D721Med (cell line): ENCODE results near the gene PXN.

ENCODE experiments used
- DNase-seq: peaks from one replicate; pipeline ENCODE4 v3.0.0; 2011; ENCODE audit warnings: low spot score; ENCODE audit not compliant: insufficient read length
- FAIRE-seq: peaks from 2 replicates; lab custom pipeline; 2011; peaks lifted over from hg19 to GRCh38; lab: Jason Lieb, UNC
- CTCF ChIP-seq: IDR thresholded peaks from 2 replicates; pipeline ENCODE4 v1.5.1; 2012; ENCODE audit warnings: mild to moderate bottlenecking, control low read depth; ENCODE audit not compliant: insufficient read depth; ENCODE audit errors: missing control alignments

Gene PXN

GRCh38 chr12:120230326-120230973 lies 35.1 kb downstream of the PXN start:
- TF ChIP-seq CTCF, result no peak
- DNase-seq, result no peak
- no peak for FAIRE-seq

- FAIRE-seq (no peak), DNase-seq (no peak)
- no peak for TF ChIP-seq CTCF
Measured at GRCh38 chr12:120229487-120230325, 35.8 kb downstream of the PXN start.

GRCh38 chr12:120229071-120229486 lies 36.5 kb downstream of the PXN start:
- DNase-seq, result no peak
- FAIRE-seq, result no peak
- no peak for TF ChIP-seq CTCF

- TF ChIP-seq CTCF, result peak; percentile 97
- DNase-seq, result peak; percentile 91
- FAIRE-seq, result no peak
Measured at GRCh38 chr12:120228291-120229070, 37.0 kb downstream of the PXN start.

GRCh38 chr12:120228041-120228290 lies 37.6 kb downstream of the PXN start:
- TF ChIP-seq CTCF, result no peak
- FAIRE-seq (no peak), DNase-seq (no peak)

- DNase-seq (no peak), FAIRE-seq (no peak)
- no peak for TF ChIP-seq CTCF
Measured at GRCh38 chr12:120227233-120228040, 38.1 kb downstream of the PXN start.
